ENCODE data around the gene RAB3B.

Gene RAB3B

GRCh38 chr1:51956528-51957509, 33.7 kb downstream of the RAB3B start:
- no peak for DNase-seq (ENCODE audit: low read depth, low spot score)

GRCh38 chr1:51955797-51956527, 34.5 kb downstream of the RAB3B start:
- DNase-seq (ENCODE audit: low read depth, low spot score): no peak

DNA sequence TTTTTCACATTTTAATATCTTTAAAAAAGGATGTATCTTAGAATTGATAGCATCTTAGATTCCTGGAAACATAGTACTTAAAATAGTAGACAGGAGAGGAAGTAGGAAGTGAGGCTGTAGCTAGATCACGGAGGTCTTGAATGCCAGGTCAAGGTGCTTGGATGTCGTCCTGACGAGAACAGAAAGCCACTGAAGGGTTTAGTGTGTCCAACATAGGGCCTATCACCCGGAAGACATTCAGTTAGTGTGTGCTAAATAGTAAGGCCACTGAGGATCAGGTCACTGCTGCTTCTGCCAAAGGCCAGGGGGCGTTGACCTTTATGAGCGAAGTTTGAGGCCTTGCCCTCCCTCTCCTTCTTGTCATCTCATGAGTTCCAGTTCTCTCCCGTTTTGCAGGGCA, 35.7 kb downstream of the RAB3B start:
- DNase-seq (ENCODE audit: low read depth, low spot score): no peak

GRCh38 chr1:51953079-51953478, 37.4 kb downstream of the RAB3B start:
- DNase-seq (ENCODE audit: low read depth, low spot score): no peak

GRCh38 chr1:51952638-51953037, 37.9 kb downstream of the RAB3B start:
- no peak for DNase-seq (ENCODE audit: low read depth, low spot score)

DNA sequence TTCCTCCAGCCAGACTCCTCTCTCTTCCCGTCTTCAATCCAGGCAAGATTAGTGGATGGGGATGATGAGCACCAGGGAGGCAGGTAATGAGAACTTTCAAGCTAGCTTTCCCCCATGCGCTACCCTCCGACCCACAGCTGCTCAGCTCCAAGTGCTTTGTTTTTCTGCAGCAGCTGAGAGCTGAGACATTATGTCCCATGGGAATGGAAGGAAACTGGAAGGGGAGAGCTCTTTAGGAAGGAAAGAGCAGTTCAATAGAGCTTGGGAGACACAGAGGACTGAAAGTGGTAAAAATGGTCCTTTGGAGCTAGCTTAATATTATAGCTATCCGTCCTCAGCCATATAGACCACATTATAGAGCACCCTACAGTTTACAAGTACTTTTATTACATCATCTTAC, 39.8 kb downstream of the RAB3B start:
- no peak for DNase-seq (ENCODE audit: low read depth, low spot score)

GRCh38 chr1:51949014-51949702, 41.3 kb downstream of the RAB3B start:
- no peak for DNase-seq (ENCODE audit: low read depth, low spot score)

DNA sequence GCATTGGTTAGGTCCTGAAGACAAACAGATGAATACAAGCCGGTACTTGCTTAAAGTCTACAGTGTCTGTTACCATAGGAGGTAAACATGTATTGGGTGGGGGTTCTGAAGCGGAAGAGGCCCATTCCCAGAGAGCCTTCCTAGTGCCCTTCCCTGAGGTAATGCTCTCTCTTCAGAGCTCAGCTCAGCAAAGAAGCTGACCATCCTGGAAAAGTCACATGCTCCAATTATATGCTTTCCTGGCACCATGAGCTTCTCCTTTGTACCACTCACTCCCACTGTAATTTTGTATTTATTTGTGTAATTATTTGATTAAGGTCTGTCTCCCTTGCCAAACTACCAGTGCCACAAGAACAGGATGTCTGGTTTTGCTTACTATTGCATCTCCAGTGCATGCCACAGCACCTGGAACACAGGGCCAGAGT, 42.0 kb downstream of the RAB3B start:
- no peak for DNase-seq (ENCODE audit: low read depth, low spot score)

DNA sequence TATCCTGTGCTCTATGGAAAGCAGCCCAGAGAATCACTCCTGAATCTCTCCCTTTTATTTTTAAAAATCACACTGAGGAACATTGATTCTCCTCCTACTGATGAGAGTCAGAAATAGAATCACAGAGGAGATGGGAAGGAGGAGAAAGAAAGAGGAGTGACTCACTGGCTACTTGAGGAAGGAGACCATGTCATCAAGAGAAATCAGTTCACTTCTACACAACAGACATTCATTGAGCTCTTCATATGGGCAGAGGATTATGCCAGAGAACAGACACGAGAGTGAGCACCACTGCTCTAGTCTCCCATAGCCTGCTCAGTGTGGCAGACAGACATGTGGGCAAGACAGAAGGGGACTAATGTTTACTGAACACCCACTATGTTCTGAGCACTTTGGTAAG, 44.2 kb downstream of the RAB3B start:
- no peak for DNase-seq (ENCODE audit: low read depth, low spot score)

DNA sequence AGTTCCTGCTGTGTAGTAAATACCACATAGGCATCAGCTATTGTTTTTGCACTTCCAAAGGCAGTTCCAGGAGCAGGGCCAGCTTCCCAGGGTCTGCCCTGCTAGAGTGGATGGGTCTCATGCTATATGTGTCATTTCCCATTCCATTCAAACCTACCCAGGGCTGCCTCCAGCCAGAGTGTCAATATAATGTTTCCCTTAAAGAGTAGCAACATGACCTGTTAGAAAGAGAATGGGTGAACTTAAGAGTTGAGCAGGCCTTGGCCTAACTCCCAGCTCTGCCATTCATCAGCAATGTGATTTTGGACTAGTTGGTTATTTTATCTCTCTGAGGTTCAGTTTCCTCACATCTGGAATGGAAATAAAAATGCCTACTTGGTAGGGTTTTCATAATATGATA, 44.9 kb downstream of the RAB3B start:
- no peak for DNase-seq (ENCODE audit: low read depth, low spot score)

- no peak for DNase-seq (ENCODE audit: low read depth, low spot score)
These were observed 48.2 kb downstream of the RAB3B start for GRCh38 chr1:51942281-51942680.

DNA sequence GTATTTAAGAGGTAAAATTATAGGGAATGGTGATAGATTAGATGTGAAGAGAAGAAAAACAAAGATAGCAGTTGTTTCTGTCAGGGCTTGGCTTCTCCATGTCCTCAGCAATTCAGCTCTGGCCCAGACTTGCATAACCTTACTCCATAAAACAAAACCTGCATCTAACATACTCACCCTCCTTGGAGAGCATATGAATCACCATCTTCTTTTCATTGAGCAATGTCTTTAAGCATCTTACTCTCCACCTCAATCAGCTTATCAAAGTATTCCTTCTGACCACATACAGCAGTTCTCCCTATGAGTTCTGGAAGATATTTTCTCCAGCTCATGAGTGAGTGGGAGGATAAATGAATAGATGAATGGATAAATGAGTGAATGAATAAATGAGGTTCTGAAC, 49.0 kb downstream of the RAB3B start:
- DNase-seq (ENCODE audit: low read depth, low spot score): no peak

GRCh38 chr1:51937112-51937511, 53.4 kb downstream of the RAB3B start:
- no peak for DNase-seq (ENCODE audit: low read depth, low spot score)

GRCh38 chr1:51936531-51936930, 54.0 kb downstream of the RAB3B start:
- DNase-seq (ENCODE audit: low read depth, low spot score): no peak

DNA sequence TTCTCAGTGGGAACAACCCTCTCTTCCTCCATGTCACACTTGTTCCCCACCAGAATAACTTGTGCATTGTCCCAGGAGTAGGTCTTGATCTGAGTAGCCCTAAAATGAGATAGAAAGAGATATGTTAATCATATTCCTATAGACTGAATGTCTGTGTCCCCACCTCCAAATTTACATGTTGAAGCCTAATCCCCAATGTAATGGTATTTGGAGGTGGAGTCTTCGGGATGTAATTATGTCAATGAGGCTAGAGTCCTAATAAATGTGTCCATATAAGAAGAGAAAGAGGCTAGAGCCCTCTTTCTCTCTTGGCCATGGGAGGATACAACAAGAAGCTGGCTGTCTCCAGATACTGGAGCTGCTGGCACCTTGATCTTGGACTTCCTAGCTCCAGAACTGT, 57.2 kb downstream of the RAB3B start:
- no peak for DNase-seq (ENCODE audit: low read depth, low spot score)

DNA sequence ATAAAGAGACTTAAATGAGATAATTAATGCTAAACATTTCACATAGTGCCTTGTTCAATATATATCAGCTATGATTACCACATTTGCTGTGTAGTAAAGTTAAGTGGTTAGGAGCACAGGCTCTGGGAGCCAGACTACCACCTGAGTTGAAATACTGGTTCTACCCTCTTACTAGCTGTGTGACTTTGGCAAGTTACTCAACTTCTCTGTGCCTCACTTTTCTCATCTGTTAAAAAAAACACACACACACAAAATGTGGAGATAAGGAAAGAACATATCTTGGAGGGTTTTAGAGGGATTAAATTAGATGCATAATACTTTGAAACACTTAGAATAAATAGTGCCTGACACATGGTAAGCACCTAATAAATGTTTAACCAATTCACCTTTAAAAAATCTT, 60.2 kb downstream of the RAB3B start:
- no peak for DNase-seq (ENCODE audit: low read depth, low spot score)

- DNase-seq (ENCODE audit: low read depth, low spot score): no peak
These were observed 61.6 kb downstream of the RAB3B start for GRCh38 chr1:51928896-51929295.

DNA sequence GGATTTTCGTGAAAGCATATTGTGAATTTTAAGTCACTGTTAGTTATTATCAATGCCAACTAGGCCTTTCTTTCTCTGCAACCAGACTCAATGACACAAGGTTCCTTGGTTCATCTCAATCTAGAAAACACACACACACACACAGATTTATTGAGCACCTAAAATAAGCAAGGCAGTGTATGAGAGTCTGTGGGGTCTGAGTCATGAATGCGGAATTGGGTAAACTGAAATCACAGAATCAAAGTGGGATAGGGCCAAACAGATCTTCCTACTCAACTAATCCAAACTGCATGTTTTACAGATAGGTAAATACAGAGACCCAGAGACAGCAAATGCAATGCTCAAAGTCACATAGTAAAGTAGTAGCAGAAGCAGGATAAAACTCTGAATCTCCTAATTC, 63.5 kb downstream of the RAB3B start:
- DNase-seq (ENCODE audit: low read depth, low spot score): no peak

DNA sequence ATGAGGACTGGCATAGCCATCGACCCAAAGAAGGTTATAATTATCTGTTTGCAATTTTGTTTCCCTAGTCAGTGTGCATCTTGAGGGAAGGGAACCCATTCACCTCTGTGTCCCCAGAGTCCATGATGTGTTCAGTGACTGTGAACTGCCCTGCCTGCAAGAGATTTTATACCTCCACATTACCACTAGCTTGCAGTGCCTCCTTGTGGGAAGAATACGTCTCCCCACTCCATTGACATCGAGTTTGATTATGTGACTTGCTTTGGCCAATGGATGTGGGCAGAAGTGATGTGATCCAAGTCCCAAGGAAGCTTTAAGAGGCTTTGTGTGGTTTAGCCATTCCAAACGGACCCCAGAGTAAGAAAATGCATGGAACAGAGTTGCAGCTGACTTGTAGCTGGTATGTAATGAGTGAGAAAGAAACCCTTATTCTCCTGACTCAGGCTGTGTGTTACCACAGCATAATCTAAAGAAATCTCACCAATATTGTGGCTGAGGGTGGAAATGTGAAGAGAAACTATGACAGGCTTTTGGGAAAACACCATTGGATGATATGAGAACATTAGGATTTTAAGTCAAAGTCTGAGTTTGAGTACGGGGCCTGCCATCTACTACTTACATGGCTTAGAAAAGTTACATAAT, 64.2 kb downstream of the RAB3B start:
- DNase-seq (ENCODE audit: low read depth, low spot score): peak; percentile 25

DNA sequence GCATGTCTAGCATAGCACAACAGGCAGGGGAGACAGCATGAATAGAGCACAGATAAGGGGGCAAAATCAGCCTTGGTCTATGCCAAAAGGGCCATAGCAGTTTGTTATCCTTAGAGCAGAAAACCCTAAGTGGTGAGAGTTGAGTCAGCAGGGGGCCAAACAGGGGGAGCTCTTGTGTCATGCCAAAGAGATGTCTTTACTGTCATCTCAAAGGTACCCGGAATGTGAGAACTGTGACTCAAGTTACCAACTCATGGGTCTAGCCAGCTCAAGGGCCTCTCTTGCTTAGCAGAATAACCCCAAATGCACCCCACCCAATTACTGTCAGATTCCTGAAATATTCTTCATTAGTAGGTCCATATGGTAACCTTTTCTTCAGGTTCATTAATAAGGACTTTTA, 66.0 kb downstream of the RAB3B start:
- DNase-seq (ENCODE audit: low read depth, low spot score): no peak

DNA sequence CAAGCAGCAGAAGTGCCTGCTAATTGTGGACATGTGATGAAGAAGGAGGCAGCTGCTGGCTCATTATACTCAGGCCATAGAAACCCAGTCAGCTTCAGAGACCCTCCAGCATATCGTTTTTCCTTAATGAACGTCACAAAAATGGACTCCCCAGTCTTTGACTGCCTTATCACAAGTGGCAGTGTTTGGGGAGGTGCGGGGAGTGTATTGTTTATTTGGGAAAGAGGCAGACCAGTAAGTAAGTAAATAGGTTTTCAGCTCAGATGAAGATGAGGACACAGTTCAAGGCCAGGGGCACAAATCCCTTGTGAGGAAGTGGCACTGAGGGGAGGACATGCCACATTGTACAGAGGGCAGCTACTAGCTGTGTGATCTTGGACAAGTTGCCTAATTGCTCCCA, 68.5 kb downstream of the RAB3B start:
- no peak for DNase-seq (ENCODE audit: low read depth, low spot score)

- no peak for DNase-seq (ENCODE audit: low read depth, low spot score)
These were observed 70.4 kb downstream of the RAB3B start for GRCh38 chr1:51920130-51920529.

Measured in ELF-1 (cell line).